ENCODE measurements around the gene SCYGR5.
"Not testable (repeated sequence)": the region's sequence is repeated elsewhere in the genome, so short reads cannot be mapped to it uniquely, and the experiment has no call there.

DNA sequence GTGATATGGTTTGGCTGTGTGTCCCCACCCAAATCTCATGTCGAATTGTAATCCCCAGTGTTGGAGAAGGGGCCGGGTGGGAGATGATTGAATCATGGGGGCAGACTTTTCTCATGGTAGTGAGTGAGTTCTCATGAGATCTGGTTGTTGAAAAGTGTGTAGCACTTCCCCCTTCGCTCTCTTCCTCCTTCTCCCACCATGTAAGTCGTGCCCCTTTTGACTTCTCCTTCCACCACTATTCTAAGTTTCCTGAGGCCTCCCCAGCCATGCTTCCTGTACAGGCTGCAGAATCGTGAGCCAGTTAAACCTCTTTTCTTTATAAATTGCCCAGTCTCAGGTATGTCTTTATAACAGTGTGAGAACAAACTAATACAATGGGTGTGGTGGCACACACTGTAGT is 7.0 kb downstream of the SCYGR5 start:
- TF ChIP-seq EZH2 (IDR thresholded peaks at IDR 0.05; ENCODE audit: insufficient read depth, poor library complexity, severe bottlenecking); EZH2phosphoT487 (IDR thresholded peaks at IDR 0.05; ENCODE audit: insufficient read depth, low read depth): not testable (repeated sequence)

Data from GM23248 (cell line).